GM12801 (cell line): Measurements from ENCODE around the gene CDCA3.

ENCODE experiments used
- TF ChIP-seq, protein P1 (sequence below): IDR thresholded peaks from one replicate; pipeline ENCODE4 v1.5.1; 2011; ENCODE audit warnings: control low read depth; ENCODE audit not compliant: insufficient read length; ENCODE audit errors: extremely low read depth

CDCA3 gene

DNA sequence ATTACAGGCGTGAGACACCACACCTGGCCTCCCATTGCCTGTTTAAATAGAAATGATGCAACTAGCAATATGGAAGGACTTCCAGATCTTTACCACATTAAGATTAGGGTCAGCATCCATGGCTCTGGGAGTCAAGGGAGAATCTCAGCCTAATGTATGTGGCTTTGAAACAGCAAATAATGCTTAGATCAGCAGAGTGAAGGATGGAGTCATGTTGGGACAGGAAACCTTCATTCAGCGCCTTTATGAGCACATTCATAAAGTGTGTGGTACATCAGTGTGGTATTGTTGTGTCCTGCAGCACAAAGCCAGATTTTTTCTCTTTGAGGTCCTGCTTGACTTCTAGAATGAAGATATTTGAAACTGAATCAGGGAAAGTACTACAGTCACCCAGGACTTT, 37.3 kb upstream of the CDCA3 start:
- TF ChIP-seq, protein P1, sequence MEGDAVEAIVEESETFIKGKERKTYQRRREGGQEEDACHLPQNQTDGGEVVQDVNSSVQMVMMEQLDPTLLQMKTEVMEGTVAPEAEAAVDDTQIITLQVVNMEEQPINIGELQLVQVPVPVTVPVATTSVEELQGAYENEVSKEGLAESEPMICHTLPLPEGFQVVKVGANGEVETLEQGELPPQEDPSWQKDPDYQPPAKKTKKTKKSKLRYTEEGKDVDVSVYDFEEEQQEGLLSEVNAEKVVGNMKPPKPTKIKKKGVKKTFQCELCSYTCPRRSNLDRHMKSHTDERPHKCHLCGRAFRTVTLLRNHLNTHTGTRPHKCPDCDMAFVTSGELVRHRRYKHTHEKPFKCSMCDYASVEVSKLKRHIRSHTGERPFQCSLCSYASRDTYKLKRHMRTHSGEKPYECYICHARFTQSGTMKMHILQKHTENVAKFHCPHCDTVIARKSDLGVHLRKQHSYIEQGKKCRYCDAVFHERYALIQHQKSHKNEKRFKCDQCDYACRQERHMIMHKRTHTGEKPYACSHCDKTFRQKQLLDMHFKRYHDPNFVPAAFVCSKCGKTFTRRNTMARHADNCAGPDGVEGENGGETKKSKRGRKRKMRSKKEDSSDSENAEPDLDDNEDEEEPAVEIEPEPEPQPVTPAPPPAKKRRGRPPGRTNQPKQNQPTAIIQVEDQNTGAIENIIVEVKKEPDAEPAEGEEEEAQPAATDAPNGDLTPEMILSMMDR: no peak

DNA sequence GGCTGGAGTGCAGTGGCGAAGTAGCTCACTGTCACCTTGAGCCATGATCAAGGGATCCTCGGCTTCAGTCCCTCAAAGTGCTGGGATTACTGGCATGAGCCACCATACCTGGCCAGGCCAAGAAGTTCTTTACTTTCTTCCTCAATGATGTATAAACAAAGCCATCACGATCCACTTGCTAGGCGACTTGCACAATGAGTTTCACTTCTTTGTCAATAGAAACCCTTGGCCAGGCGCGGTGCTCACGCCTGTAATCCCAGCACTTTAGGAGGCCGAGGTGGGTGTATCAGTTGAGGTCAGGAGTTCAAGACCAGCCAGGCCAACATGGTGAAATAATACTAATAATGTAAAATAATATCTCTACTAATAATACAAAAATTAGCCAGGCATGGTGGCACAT, 36.4 kb upstream of the CDCA3 start:
- TF ChIP-seq, protein P1: no peak

DNA sequence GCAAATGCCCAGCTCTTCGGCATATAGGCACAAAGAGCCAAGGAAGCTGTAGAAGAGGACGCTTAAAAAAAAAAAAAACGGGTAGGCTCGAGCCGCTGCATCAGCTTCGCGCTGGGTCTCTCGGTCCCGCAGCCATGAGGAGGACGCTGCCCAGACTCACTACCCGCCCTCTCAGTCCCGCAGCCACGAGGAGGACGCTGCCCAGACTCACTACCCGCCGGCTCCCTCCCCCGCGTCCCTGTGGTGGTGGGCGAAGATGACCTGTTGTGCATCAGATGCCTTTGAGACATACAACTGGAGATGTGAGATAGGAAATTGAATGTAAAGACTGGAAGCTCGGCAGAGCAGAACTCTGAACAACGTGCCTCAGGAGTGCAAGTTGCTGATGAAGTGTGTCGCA, 33.5 kb upstream of the CDCA3 start:
- TF ChIP-seq, protein P1: no peak

DNA sequence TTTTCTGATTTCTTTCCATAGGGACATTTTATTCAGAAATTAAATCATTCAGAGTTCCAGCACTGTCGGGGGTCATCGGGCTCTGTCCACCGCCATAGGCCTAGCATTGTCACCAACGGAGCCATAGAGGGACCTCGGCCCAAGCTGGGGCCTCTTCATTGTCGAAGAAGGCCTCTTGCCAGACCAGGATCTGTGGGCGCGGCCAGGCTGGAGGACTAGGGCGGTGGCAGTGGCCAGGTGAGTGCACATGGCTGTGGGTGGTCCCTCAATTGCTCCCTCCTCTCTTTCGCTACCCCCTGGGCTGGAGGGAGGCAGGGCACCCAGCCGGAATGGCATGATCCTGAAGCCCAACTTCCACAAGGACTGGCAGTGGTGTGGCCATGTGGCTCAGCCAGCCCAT, 32.6 kb upstream of the CDCA3 start:
- TF ChIP-seq, protein P1: no peak

DNA sequence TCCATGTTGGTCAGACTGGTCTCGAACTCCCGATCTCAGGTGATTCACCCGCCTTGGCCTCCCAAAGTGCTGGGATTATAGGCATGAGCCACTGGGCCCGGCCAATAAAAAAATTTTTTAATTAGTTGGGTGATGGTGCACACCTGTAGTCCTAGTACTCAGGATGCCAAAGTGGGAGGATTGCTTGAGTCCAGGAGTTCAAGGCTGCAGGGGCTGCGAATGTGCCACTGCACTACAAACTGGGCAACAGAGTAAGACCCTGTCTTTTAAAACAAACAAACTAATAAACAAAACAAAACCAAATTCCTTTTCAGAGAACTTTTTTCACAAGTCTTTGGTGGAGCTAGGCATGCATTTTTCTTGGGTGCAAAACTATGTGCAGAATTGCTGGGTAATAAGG, 32.2 kb upstream of the CDCA3 start:
- TF ChIP-seq, protein P1: no peak

DNA sequence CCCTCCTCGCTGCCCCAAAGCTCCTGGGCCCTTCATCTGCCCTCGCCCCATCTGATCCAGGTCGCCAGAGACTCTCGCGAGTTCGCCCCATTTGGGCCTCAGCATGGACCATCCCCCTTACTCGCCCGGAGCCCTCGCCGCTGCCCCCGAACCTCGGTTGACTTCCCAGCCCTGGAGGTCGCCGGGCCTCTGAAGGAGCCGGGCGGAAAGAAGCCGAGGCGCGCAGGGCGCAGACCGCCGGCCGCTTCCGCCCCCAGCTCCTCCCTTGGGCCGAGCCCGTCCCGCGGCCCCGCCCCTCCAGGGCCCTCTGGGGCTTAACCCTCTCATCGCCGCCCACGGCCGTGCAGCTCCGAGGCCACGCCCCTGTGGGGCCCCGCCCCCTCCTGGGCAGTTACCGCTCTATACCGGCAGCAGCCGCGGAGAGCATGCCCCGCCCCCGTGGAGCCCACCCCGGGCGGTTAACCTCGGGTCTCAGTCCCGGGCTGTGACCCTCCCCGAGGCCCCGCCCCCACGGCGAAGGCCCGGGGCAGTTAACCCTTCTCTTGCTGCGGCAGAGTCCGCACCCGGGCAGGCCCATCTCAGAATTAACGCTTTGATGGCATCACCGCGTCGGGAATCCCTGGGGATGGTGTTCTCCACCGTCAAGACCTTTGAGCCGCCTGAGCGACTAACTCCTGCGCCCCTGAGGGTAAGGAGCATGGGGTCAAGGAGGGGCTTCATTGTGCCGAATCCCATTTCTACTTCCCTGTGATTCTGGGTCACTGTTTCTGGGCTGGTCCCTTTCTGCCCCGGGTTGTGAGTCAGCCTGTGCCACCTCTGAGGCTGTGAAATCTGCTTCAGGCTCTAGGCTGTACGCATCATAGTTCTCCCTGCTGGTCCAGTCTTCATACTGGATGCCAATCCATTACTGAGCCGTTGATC, 22.3 kb upstream of the CDCA3 start, which contains the start of gene SPSB2:
TSS of gene SPSB2 (minus strand) at position 210 of the 921 bp plus-strand sequence. CDS start 402 bp downstream, outside the sequence.
- TF ChIP-seq, protein P1: no peak

DNA sequence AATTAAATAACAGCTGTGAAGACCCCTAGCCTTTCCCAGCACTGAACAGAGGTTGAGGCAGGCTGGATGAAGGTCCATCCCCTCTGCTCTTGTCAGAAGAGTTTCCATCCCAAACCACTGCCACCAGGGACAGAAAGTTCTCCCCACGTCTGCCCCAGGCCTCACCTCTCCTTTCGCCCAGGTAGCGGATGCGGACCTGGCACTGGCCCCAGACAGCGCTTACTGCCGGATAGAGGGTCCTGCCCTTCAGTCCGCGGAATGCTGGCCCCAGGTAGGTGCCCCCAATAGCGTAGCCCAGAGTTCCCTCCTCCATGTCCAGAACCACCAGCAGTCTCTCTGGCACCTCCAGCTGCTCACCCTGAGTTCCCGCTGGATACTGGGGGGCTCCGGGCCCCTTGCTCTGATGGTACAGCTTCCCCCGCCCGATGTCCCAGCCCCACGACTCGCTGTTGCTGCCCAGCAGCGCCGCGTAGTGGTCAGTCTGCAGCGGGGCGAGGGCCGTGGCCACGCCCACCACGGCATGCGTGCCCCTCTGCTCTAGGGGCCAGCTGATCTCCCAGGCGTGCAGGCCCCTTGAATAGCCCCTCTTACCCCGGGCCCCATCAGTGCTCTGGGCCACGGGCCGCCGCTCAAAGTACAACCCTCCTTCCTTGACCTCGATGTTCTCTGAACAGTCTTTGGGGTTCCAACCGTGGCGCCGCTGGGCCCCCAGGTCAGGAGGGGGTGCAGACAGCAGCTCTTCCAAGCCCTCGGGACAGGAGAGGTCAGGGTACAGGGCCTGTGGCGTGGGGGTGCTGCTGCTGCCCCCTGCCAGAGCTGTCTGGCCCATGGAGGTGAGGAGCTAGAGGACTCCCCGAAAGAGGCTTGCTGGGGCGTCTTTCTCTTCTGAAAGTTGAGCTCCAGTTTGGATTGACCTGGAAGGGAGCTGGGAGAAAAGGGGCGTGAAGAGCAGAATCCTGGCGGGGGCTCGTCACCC, 21.3 kb upstream of the CDCA3 start:
- TF ChIP-seq, protein P1: no peak
